TTC549 (cell line): ENCODE measurements around the gene CRELD1.

Source experiments
- FAIRE-seq: peaks from 2 replicates; lab custom pipeline; 2012; peaks lifted over from hg19 to GRCh38; lab: Jason Lieb, UNC

CRELD1 gene

GRCh38 chr3:9906480-9906879 is 27.2 kb upstream of the CRELD1 start:
- no peak for FAIRE-seq

GRCh38 chr3:9908286-9908685 is 25.3 kb upstream of the CRELD1 start:
- no peak for FAIRE-seq

DNA sequence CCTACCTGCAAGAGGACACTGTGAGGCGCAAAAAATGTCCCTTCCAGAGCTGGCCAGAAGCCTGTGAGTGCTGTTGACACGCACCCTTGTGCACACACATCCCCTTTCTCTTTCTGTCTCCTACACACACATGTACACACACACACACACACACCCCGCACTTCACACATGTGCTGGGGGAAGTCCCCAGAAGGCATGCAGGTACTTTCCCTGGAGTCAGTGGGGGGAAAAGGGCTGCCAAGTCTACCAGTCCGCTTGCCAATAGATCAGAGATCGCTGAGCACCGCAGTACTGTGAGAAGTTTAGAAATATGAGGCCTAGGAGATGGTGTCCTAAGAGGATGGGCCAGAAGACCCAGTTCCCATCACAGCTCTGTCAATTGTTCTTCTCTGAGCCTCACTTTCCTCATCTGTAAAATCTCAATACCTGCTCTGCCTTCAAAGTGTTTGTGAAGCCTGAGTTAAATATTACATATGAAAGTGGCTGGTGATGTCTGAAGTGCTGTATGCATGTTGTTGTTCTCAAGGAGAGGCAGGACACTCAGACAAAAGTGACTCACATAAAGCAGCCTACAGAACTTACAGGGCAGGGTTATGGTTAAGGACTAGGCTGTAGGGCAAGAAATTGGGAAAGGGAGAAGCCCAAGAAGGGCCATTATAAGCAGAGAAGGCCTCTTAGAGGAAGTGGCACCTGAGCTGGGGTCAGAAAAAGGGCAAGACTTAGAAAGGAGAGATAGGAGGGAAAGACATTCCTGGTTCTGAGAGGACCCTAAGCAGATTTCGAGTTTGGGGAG is 24.2 kb upstream of the CRELD1 start:
- FAIRE-seq = no peak

- no peak for FAIRE-seq
These were observed 21.8 kb upstream of the CRELD1 start for GRCh38 chr3:9911863-9912262.

DNA sequence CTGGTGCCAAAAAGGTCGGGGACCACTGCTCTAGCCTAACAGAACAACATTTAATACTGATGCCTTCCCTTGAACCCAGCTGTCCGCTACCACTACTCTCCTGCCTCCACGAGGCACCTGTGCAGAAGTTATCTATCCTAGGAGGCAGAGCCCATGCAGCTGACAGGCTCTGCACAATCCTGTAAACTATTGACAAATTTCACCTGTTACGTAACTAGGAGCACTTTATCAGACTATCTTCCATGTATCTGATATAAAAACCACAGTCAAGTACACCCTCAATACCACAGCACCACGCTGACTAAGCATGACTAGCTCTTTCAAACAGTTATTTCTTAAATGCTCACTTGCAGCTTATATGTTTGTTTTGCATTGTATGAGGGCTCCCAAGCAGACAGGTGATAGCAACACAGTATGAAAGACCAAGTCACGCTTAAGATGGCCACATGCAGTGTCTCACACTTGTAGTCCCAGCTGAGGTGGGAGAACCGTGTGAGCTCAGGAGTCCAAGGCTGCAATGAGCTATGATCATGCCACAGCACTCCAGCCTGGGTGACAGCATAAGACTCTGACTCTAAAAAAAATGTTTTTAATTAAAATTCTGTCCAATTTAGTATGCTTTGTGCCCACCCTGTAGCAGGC is 21.2 kb upstream of the CRELD1 start:
- no peak for FAIRE-seq

GRCh38 chr3:9913601-9914000 is 20.0 kb upstream of the CRELD1 start:
- no peak for FAIRE-seq

GRCh38 chr3:9914011-9914410 is 19.6 kb upstream of the CRELD1 start:
- FAIRE-seq = no peak

DNA sequence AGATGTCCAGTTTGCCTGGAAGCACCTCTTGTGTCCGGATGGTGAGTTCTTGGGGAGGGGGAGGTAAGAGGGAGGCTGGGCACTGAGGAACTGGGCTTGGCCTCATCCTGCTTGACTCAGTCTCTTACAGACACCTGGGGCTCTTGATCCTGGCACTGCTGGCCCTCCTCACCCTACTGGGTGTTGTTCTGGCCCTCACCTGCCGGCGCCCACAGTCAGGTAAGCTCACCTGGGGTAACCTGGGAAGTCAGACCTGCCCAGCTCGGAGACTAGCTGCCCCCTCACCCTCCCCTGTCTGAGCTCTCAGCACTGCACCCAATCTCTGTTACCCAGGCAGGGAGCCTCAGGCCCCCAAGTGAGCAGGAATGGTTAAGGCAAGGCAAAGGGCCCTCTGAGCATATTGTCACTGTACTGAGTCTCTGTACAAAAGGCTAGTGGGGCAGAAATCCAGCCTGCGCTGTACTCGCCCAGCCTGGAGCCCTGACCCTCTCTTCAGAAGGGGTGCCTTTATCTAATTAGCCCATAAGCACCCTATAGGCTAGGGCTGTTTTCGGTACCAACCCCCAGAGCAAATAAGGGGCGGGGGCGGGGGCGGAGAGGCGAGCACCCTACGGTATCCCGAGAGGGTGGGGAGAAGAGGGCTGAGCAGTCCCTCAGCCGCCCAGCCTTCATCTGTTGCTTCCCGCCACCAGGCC is 18.9 kb upstream of the CRELD1 start:
- FAIRE-seq = no peak

DNA sequence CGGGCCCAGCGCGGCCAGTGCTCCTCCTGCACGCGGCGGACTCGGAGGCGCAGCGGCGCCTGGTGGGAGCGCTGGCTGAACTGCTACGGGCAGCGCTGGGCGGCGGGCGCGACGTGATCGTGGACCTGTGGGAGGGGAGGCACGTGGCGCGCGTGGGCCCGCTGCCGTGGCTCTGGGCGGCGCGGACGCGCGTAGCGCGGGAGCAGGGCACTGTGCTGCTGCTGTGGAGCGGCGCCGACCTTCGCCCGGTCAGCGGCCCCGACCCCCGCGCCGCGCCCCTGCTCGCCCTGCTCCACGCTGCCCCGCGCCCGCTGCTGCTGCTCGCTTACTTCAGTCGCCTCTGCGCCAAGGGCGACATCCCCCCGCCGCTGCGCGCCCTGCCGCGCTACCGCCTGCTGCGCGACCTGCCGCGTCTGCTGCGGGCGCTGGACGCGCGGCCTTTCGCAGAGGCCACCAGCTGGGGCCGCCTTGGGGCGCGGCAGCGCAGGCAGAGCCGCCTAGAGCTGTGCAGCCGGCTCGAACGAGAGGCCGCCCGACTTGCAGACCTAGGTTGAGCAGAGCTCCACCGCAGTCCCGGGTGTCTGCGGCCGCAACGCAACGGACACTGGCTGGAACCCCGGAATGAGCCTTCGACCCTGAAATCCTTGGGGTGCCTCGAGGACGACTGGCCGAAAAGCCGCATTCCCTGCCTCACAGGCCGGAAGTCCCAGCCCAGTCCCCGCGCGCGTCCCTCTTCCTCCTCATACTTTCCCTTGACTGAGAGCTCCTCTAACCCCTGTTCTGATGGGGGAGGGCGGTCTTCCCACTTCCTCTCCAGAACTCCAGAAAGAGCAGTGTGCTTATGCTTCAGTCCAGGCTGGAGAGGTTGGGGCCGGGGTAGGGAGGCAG is 18.1 kb upstream of the CRELD1 start:
- FAIRE-seq = no peak

GRCh38 chr3:9916346-9916733 is 17.3 kb upstream of the CRELD1 start:
- FAIRE-seq = no peak

DNA sequence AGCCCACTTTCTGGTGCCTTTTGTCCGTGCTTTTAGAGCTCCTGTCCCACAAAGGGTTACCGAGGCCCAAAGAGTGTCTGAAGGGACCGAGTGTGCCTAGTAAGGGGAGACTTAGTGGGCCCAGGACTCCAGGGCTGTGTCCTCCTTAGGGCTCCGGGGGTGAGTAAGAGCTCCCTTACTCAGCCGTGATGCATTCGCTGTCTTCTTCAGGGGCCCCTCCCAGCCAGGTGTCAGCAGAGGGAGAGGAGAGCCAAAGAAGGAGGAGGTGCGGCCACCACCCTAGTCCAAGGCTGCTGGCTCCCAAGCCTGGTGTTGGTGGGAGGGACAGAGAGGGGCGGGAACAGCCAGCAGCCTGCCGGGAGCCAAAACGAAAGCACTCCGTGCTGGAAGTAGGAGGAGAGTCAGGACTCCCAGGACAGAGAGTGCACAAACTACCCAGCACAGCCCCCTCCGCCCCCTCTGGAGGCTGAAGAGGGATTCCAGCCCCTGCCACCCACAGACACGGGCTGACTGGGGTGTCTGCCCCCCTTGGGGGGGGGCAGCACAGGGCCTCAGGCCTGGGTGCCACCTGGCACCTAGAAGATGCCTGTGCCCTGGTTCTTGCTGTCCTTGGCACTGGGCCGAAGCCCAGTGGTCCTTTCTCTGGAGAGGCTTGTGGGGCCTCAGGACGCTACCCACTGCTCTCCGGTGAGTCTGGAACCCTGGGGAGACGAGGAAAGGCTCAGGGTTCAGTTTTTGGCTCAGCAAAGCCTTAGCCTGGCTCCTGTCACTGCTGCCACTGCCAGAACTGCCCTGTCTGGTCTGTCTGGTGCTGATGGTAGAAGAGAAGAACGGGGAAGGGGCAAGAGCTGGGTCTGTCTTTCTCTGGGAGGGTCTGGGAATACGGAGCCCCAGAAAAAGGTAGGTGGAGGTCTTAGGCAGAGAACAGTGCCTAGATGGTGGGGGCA is 16.6 kb upstream of the CRELD1 start, which contains the start of gene IL17RC:
TSS of gene IL17RC (plus strand) at position 365 of the 947 bp plus-strand sequence. CDS start at position 583, 218 bp downstream.
- no peak for FAIRE-seq

DNA sequence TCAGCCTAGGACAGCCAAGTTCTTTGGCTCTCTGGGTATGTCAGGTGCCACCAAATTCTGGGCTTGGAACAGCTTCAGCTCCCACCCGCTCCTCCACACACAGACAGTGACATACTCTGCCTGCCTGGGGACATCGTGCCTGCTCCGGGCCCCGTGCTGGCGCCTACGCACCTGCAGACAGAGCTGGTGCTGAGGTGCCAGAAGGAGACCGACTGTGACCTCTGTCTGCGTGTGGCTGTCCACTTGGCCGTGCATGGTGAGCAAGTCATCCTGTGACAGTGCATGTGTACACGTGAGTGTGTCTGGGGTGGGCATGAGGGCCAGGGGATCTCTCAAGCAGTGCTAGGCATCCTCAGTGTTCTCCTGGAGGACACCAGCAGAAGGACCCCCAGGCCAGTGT is 15.8 kb upstream of the CRELD1 start:
- no peak for FAIRE-seq

- no peak for FAIRE-seq
These were observed 15.2 kb upstream of the CRELD1 start for GRCh38 chr3:9918261-9919038.

DNA sequence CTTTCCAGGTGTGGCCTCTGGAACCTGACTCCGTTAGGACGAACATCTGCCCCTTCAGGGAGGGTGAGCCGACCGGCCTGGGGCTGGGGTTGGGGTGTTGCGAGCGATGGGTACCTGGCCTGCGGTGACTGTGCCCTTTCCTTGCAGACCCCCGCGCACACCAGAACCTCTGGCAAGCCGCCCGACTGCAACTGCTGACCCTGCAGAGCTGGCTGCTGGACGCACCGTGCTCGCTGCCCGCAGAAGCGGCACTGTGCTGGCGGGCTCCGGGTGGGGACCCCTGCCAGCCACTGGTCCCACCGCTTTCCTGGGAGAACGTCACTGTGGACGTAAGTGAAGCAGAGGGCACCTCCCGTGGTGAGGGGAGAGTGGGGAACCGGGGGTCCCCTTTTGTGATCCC is 5.5 kb upstream of the CRELD1 start:
- FAIRE-seq = no peak

DNA sequence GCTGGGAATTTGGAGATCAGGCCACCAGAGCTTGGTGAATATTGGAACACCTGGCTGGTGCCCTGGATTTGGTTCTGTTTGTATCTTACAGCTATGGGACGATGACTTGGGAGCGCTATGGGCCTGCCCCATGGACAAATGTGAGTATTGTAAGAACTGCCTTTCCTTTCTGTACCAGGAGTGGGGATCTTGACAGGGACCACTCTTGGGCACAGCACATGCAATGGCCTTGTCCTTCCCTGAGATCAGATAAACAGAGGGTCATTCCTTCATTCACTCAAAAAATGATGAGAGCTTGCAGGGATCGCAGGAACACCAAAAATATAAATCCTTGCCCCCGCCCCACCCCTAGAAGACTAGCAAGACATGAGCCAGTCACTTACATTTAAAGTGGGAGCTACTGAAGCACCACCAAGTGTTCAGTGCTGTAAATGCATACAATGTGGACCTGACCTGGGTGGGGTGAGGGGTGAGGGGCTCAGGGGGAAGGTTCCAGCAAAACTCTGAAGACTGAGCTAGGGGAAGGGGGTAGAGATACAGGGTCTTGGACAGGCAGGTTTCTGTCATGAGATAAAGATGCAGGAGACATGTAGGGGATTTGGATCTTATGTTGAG is 2.7 kb upstream of the CRELD1 start:
- FAIRE-seq = no peak

GRCh38 chr3:9932535-9932842 is 1.1 kb upstream of the CRELD1 start:
- FAIRE-seq = no peak

DNA sequence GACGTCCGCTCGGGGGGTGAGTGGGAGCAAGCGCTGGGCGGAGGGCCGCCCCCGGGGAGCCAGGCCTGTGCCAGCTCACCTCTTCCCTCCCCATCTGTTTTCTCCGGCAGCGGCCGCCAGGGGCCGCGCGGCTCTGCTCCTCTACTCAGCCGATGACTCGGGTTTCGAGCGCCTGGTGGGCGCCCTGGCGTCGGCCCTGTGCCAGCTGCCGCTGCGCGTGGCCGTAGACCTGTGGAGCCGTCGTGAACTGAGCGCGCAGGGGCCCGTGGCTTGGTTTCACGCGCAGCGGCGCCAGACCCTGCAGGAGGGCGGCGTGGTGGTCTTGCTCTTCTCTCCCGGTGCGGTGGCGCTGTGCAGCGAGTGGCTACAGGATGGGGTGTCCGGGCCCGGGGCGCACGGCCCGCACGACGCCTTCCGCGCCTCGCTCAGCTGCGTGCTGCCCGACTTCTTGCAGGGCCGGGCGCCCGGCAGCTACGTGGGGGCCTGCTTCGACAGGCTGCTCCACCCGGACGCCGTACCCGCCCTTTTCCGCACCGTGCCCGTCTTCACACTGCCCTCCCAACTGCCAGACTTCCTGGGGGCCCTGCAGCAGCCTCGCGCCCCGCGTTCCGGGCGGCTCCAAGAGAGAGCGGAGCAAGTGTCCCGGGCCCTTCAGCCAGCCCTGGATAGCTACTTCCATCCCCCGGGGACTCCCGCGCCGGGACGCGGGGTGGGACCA is 632 bp upstream of the CRELD1 start:
- no peak for FAIRE-seq

DNA sequence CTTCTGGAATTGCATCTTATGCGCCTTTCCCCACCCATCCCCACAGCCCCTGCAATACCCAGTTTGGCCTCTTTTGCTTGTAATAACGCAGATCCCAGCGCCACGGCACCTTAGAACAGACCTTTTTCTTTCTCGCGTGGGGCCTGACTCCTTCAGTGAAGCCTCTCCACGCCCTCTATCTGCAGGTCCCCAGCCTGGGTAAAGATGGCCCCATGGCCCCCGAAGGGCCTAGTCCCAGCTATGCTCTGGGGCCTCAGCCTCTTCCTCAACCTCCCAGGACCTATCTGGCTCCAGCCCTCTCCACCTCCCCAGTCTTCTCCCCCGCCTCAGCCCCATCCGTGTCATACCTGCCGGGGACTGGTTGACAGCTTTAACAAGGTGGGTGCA is 594 bp downstream of the CRELD1 start:
- FAIRE-seq = no peak

DNA sequence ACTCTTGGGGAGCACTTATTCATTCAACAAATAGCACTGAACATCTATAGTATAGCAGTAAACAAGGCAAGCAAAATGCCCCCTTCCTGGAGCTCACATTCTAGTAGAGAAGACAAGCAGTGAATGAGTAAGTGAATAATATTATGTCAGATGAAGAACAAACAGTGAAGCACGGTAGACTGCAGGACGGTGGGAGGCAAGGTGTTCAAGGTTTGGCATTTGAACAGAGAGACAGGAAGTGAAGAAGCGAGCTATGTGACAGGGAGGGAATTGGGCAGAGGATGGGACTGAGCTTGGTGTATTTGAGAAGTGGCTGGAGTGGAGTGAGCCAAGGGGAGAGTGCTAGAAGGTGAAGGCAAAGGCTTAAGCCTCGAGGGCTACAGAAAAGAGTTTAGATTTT is 1.4 kb downstream of the CRELD1 start:
- FAIRE-seq = no peak
